NCI-H345 (cell line): ENCODE results near the gene MED12L.

Experiments
- DNase-seq: peaks from one replicate; lab custom pipeline; 2025; lab: John Stamatoyannopoulos, UW

The MED12L gene

DNA sequence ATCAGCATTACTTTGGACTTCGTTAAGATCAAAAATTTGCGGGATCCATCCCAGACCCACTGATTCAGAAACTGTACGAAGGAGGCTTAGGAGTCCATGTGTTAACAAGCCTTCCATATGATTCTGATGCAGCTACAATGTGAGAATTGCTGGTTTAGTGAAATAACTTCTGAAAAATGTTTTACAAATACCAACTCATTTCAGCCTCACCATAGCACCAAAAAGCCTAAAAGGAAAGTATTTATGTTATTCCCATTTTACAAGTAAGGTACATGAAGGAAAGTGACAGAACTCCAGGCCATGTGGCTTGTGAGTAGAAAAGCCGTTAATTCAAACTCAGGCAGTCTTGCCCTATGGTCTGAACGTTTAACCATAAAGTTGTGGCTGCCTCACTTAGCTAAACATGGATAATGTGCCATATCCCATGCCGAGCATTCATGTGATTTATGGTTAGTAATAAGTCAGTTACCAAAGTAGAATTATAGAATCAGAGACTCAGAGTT lies 376.9 kb downstream of the MED12L start:
- no peak for DNase-seq

DNA sequence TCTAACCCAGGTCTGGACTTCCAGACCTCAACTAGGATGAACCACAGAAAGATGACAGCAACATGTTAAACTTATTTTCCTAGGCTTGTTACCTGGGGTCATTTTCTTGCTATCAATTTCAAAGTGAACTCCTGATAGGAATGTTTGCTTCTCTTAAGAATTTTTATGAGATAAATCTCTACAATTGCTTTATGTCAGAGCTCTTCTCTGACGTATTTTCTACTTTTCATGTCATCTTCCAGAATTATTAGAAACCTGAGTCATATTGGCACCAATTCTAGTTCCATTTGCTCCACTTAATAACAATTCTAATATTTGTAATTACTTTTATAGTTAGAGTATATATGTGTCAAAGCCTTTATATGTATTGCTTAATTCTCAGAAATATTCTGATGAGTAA lies 377.5 kb downstream of the MED12L start:
- no peak for DNase-seq

DNA sequence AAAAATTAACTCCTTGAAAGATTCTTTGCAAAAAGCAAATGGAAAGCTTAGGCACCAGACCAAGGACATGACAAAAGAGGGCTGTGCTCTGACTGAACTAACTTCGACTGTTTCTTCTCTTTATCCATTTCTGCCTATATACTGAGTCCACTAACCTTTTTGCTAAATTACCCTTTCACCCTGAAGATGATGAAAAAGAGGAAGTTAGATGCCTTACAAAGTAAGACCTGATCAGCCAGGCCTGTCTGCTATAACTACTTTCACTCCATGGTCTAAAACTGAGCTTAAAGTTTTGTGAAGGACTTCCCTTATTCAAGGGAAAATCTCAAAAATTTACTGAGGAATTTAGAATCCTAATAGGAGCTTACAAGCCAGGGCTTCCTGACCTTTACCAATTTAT lies 381.6 kb downstream of the MED12L start:
- DNase-seq: no peak

DNA sequence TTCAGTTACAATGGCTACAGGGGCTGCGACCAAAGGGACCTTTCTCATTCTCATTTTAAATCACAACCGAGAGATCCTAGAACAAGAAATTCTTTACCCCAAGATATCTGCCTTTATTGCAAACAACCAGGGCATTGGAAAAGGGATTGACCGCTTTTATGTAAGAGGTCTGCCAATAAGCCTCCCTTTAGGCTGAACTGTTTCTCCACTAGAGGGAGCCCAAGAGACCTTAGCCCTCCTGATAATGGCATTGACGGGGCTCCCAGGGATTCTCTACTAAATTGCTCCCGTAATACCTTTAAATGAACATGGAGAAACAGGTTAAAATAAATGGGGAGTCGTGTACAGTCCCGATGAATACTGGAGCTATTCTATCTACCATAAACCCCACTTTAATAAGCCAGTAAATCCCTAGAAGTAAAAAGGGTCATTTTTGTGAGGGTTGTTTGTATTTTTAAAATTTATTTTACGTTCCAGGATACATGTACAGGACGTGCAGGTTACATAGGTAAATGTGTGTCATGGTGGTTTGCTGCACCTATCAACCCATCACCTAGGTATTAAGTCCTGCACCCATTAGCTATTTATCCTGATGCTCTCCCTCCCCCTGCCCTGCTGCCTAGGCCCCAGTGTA lies 382.9 kb downstream of the MED12L start:
- peak; percentile 40 for DNase-seq

DNA sequence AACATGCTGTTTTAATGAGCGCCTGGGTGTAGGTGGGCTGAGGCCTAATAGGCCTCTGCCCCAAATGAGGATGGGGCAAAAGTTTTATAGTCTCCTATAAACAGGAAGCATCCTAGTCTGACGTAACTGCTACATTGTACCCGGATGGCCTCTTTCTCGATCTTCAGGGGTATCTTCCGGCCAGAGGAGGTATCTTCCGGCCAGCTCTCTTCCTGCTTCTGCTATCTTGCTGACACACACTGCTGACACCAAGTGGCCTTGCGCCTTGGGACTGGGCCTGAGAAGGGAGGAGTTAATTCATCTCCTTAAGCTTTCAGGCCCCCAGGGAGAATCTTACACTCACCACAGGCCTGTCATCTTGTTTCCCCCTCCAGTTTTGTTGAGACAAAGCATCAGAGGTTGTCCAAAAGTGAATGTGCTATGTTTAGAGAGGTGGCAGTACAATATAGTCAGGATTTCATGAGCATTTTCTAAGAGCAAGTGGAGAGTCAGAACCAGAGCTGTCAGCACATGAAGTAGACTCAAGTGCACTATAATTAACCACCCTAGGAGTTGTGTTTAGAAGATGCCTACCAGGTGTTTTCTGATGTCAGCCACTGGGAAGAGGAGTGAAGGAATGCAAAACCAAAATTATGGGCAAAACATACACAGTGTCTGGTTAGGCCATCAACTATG lies 391.0 kb downstream of the MED12L start:
- DNase-seq: no peak

DNA sequence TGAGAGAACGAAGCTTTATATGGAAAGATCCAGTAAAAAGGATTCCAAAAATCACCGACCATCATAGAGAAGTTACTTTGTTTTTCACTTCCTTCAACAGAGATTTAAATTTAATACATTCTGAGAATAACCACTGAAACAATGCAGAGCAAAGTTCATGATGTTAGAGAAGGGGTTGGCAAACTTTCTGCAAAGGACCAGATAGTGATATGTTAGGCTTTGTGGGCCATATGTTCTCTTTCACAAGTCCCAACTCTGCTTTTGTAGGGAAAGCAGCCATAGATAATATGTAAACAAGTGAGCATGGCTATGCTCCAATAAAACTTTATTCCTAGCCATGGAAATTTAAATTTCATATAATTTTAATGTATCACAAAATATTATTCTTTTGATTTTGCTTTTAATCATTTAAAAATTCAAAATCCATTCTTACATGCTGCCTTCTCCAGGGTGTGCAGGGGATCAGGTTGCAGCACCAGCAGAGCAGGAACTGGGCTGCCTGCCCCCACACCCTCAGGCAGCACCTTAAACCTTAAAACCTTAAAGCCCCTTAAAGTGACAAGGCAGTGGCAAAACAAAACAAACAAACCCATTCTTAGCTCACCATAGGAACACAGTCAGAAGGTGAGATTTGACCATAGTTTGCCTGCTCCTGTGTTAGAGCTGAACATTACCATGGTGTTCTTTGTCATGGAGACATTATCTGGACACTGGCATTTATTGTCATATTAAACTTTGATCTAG lies 392.3 kb downstream of the MED12L start:
- no peak for DNase-seq

DNA sequence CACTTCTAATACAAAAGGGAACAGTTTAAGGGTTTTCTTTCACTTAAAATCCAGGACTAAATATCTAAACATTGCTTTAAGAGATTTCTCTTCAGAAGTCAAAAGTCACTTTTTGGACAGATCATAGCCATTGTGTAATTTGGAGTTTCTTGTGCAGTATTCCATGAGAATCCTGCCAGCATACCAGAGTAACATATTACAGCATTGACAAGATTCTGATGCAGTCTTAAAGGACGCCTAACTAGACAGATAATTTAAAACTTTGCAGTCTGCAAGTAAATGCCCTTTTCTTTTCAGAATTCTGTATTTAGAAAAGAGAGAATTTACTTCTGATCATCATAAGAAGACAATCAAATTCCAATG lies 392.9 kb downstream of the MED12L start:
- no peak for DNase-seq

DNA sequence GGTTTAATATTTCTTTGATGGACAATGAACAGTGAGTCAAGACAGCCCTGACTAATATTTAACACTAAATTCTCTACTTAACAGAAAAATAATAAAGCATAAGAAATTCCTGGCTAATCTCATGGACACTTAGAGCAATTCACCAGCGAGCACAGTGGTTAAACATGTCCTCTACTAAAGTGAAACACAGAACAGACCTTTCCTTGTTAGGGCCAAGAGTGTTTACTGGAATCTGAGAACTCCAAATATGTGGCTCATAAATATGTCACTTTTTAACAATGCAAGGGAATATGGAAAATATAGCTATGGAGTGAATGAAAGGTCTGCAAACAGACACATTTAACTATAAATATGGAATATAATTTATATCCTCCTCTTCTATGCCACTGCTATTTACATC lies 394.0 kb downstream of the MED12L start:
- DNase-seq: no peak

DNA sequence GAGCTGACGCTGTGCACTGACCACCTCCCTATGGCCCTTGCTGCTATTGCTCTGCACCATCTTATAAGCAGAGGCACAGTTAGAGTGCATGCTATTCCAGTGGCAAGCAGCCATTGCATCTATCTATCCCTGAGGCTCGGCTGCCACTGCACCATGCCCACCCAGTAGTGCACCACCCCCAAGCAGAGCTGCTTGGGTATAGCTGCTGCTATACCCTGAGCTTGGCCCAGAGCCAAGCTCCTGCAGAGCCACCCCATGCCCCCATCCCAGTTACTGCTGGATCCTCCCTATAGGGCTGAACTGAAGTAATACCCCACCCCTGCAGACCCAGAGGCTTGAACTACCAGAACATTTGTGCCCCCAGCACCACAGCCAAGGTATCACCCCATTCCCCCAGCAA lies 395.0 kb downstream of the MED12L start:
- DNase-seq: no peak

DNA sequence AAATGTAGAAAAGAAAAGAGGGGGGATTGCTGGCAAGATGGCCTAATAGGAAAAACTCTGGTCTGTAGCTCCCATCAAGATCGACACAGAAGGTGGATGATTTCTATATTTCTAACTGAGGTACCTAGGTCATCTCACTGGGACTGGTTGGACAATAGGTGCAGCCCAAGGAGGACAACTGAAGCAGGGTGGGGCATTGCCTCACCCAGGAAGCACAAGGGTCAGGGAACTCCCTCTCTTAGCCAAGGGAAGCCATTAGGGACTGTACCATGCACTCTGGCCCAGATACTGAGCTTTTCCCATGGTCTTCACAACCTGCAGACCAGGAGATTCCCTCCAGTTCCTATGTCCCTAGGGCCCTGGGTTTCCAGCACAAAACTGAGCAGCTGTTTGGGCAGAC lies 398.0 kb downstream of the MED12L start:
- no peak for DNase-seq

DNA sequence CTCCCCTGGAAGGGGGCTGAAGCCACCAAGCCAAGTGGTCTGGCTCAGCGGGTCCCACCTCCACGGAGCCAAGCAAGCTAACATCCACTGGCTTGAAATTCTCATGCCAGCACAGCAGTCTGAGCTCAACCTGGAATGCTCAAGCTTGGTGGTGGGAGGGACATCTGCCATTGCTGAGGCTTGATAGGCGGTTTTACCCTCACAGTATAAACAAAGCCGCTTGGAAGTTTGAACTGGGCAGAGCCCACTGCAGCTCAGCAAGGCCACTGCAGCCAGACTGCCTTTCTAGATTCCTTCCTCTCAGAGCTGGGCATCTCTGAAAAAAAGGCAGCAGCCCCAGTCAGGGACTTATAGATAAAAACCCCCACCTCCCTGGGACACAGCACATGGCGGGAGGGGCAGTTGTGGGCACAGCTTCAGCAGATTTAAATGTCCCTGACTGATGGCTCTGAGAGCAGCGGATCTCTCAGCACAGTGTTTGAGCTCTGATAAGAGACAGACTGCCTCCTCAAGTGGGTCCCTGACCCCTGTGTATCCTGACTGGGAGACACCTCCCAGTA lies 398.6 kb downstream of the MED12L start:
- DNase-seq: no peak
